ENCODE measurements around the gene HACD2. TPM values are rescaled to one million over a fixed set of nuclear protein-coding genes. Genes with fewer than 3 reads are reported as not detected.

Gene HACD2
- polyA plus RNA-seq, 2 of the 4 experiments (the other 2 are of a cell fraction): 41.8 to 97.7 TPM

- TF ChIP-seq ESRRA (IDR thresholded peaks at IDR 0.05; ENCODE audit: borderline replicate concordance, low read length): no peak
- TF ChIP-seq HOXB13 (CRISPR knock-in tag; IDR thresholded peaks at IDR 0.05; ENCODE audit: low read depth): no peak
- no peak for TF ChIP-seq SMC3 (IDR thresholded peaks at IDR 0.05)
- TF ChIP-seq CEBPB (IDR thresholded peaks at IDR 0.05): no peak
- TF ChIP-seq FOSB (CRISPR knock-in tag; IDR thresholded peaks at IDR 0.05): no peak
- no peak for TF ChIP-seq TP53 (CRISPR knock-in tag; IDR thresholded peaks at IDR 0.05)
- TF ChIP-seq NPAS2 (CRISPR knock-in tag; IDR thresholded peaks at IDR 0.05; ENCODE audit: borderline replicate concordance): no peak
- TF ChIP-seq MYC (IDR thresholded peaks at IDR 0.05; ENCODE audit: borderline replicate concordance, low read length): no peak
- no peak for TF ChIP-seq KDM5A (IDR thresholded peaks at IDR 0.05)
- no peak for TF ChIP-seq MAZ (IDR thresholded peaks at IDR 0.05; ENCODE audit: borderline replicate concordance, low read depth, low read length)
- TF ChIP-seq CHD4 (IDR thresholded peaks at IDR 0.05; ENCODE audit: borderline replicate concordance): no peak
- TF ChIP-seq POLR2AphosphoS2 (conservative IDR thresholded peaks at IDR 0.05; ENCODE audit: low read length): no peak
- no peak for TF ChIP-seq TFCP2L1 (CRISPR knock-in tag; IDR thresholded peaks at IDR 0.05)
- no peak for TF ChIP-seq MAFK (IDR thresholded peaks at IDR 0.05; ENCODE audit: partially characterized antibody)
- TF ChIP-seq CBX2 (IDR thresholded peaks at IDR 0.05; ENCODE audit: borderline replicate concordance, low read depth): no peak
- TF ChIP-seq MAX (IDR thresholded peaks at IDR 0.05): no peak
- no peak for TF ChIP-seq JUNB (IDR thresholded peaks at IDR 0.05)
- no peak for TF ChIP-seq REST (IDR thresholded peaks at IDR 0.05)
- no peak for TF ChIP-seq E2F6 (IDR thresholded peaks at IDR 0.05; ENCODE audit: borderline replicate concordance, low read depth)
- no peak for TF ChIP-seq CBX8 (IDR thresholded peaks at IDR 0.05)
These were observed 10.7 kb upstream of the HACD2 start for GRCh38 chr3:123595396-123596180.

GRCh38 chr3:123593381-123593780 is 8.5 kb upstream of the HACD2 start:
- Histone ChIP-seq H3K27ac (no peak overlapping the region), H3K4me1 (peaks cover 20% of the 10 kb centered on the region), H3K4me2 (no peak overlapping the region), H3K4me3 (no peak overlapping the region), H3K9me3 (peaks cover 32% of the 10 kb centered on the region)
- FAIRE-seq (no peak), DNase-seq (ENCODE audit: low read depth in 1 of 2, low spot score in 1 of 2) (no peak), ATAC-seq (no peak)
- 87% methylated on average over 3 of the region's 3 CpGs for WGBS (ENCODE audit: missing lambda C conversion rate)
- POLR2A ChIA-PET: no interaction called here
- CTCF ChIA-PET: interaction anchor here (0.6 to 1.5 kb wide), 2 partner anchors 33 to 49 kb away, joined by 3 read pairs; no protein-coding TSS in a partner anchor
- TF ChIP-seq CBX2 (IDR thresholded peaks at IDR 0.05; ENCODE audit: borderline replicate concordance, low read depth) (no peak), FOXS1 (CRISPR knock-in tag; IDR thresholded peaks at IDR 0.05) (no peak), MYC (IDR thresholded peaks at IDR 0.05; ENCODE audit: borderline replicate concordance, low read length) (no peak), POLR2AphosphoS2 (conservative IDR thresholded peaks at IDR 0.05; ENCODE audit: low read length) (no peak), PHF8 (IDR thresholded peaks at IDR 0.05; ENCODE audit: borderline replicate concordance, low read depth) (no peak), ESRRA (IDR thresholded peaks at IDR 0.05; ENCODE audit: borderline replicate concordance, low read length) (no peak), BCL3 (IDR thresholded peaks at IDR 0.05) (no peak), HOXB13 (CRISPR knock-in tag; IDR thresholded peaks at IDR 0.05; ENCODE audit: low read depth) (no peak), ZSCAN20 (CRISPR knock-in tag; IDR thresholded peaks at IDR 0.05) (no peak), CHD4 (IDR thresholded peaks at IDR 0.05; ENCODE audit: borderline replicate concordance) (no peak), SMC3 (IDR thresholded peaks at IDR 0.05) (no peak), ZFP36 (IDR thresholded peaks at IDR 0.05; ENCODE audit: borderline replicate concordance, partially characterized antibody) (no peak), MAX (IDR thresholded peaks at IDR 0.05) (no peak), RCOR1 (IDR thresholded peaks at IDR 0.05; ENCODE audit: low read depth, low read length) (no peak), ATOH8 (CRISPR knock-in tag; IDR thresholded peaks at IDR 0.05; ENCODE audit: low read depth) (no peak), MAFK (IDR thresholded peaks at IDR 0.05; ENCODE audit: partially characterized antibody) (no peak)

More at GRCh38 chr3:123595396-123596180, 10.7 kb upstream of the HACD2 start:
- FAIRE-seq: no peak
- ATAC-seq: no peak
- no peak overlapping the region for H3K4me2 ChIP-seq
- H3K9me3 ChIP-seq: peaks cover 12% of the 10 kb centered on the region
- H3K27ac ChIP-seq: peak overlapping the region in 1 of 2 experiments; percentile 15; a peak in 1 of 6 replicates
- H3K4me1 ChIP-seq: peaks cover 30% of the 10 kb centered on the region
- 87% methylated on average over 5 of the region's 5 CpGs for WGBS (ENCODE audit: missing lambda C conversion rate)
- ChIA-PET CTCF (interaction anchor here (1.8 to 1.9 kb wide), 2 partner anchors 10 to 57 kb away, joined by 5 to 6 read pairs; no protein-coding TSS in a partner anchor), POLR2A (no interaction called here)
- no peak for DNase-seq (ENCODE audit: low read depth in 1 of 2, low spot score in 1 of 2)
- H3K4me3 ChIP-seq: no peak overlapping the region

Measured in A549 (cell line).